GM19395 (cell line): ENCODE measurements around the gene SELENOO.

Experiments
- ATAC-seq: cut with Tn5 transposase; IDR thresholded peaks from one replicate; pipeline ENCODE4 v1.9.1; 2021; ENCODE audit warnings: mild to moderate bottlenecking, moderate library complexity; ENCODE audit not compliant: unreplicated experiment

SELENOO gene

DNA sequence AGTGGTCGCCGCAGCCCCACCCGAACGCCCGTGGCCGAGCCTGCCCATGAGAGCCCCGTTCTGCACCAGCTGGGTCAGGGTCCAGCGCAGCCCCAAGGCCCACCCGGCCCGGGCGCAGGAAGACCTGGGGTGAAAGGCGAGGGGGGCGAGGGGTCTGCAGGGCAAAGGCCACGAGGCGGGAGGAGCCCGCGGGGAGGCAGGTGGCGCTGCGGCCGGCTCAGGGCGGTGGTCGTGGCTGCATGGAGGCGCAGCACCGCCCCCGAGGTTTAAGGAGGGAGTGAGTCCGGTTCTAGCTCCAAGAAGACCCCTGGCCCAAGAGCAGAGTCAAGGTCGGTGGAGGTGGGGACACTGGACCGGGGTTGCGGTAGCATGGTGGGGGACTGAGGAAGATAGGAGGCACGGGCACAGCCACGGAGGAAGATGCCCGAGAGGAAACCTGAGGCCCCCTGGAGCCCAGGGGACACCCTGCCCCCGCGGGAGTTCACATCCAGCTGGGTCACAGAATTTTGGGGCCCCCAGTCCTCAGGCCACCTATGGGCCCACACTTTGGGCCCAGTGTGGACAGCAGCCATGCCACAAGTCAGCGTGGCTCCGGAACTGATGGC is 50.8 kb downstream of the SELENOO start:
- no peak for ATAC-seq

- no peak for ATAC-seq
Measured at GRCh38 chr22:50252082-50253045, 51.6 kb downstream of the SELENOO start.

GRCh38 chr22:50253046-50253915 is 52.5 kb downstream of the SELENOO start:
- no peak for ATAC-seq

GRCh38 chr22:50253941-50254340 is 53.1 kb downstream of the SELENOO start:
- no peak for ATAC-seq

DNA sequence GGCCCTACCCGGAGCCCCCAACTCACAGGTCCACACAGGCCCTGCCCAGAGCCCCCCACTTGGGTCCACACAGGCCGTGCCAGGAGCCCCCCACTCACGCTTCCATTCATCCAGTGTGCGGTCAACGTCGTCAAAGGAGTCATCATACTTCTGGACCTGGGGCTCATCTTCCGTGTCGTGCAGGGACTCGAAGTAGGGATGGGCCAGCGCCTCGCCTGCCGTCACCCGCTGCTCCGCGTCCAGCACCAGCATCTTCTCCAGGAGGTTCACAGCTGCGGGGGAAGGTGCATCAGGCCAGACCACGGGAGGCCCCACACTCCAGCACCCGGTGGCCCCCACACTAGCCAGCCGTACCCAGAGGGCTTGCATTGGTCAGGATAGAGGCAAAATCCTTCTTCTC is 54.3 kb downstream of the SELENOO start:
- ATAC-seq = no peak

GRCh38 chr22:50255607-50256006 is 54.8 kb downstream of the SELENOO start:
- ATAC-seq = no peak

DNA sequence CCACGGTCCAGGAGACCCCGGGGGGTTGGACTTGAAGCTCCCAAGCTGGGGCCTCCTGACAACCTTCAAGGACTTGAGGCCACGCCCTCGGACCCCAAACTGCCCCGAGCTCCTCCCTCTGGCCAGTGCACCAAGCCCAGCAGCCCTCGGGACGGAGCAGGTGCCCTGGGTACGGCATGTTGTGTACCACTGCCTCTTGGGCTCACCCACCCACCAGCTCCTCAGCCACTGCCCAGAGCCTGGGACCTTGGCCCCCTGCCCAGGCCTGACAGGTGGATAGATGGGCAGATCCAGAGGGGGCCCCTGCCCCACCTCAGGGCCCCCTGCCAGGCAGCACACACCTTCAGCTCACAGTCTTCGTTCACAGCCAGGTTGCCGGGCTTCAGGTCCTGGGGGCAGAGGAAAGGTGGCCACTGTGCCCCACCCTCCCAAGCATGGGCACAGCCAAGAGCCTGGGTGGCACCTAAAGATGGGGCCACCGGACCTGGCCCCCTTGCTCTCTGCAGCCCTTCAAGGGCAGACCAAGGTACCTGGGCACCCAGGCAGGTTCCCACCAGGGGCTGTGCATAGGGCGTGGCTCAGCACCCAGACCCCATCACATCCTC is 55.5 kb downstream of the SELENOO start:
- no peak for ATAC-seq

GRCh38 chr22:50257041-50257440 is 56.2 kb downstream of the SELENOO start:
- no peak for ATAC-seq

GRCh38 chr22:50257451-50258360 is 56.9 kb downstream of the SELENOO start:
- no peak for ATAC-seq

GRCh38 chr22:50258361-50259292 is 57.8 kb downstream of the SELENOO start:
- no peak for ATAC-seq

GRCh38 chr22:50259302-50259701 is 58.5 kb downstream of the SELENOO start:
- ATAC-seq = no peak

- ATAC-seq = no peak
Measured at GRCh38 chr22:50260434-50260800, 59.6 kb downstream of the SELENOO start.

DNA sequence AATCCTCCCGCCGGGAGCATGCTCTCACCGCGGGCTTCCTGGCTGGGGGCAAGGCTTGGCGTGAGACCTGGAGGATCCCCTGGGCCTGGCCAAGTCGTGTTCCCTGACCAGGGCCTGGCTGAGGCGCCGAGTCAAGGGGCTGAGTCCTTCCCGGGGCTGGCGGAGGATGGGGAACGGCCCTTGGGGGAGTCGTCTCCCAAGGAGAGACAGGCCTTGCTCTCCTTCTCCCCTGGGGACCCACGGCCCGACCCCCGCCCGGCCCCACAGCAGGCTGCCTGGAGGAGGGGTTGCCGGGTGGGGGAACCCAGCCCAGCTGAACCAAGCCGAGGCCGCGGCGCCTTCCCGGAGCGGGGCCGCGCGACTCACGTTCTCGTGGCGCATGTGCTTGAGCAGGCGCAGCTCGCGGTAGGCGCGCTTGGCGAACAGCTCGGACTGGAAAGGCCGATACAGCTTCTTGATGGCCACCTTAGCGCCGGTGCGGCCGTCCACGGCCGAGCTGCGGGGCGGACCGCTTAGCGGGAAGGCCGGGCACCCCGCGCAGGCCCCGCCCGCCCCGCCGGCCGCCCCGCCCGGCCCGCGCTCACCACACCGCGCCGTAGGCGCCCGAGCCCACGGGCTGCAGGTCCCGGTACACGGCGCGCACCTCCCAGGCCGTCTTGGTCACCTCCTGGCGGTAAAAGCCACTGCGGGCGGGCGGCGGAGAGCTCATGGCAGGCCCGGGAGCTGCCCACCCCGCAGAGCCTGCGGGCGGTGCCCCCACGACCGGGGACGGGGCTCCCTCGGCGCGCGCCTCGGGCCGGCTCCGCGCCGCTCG is 60.2 kb downstream of the SELENOO start:
- ATAC-seq = no peak

DNA sequence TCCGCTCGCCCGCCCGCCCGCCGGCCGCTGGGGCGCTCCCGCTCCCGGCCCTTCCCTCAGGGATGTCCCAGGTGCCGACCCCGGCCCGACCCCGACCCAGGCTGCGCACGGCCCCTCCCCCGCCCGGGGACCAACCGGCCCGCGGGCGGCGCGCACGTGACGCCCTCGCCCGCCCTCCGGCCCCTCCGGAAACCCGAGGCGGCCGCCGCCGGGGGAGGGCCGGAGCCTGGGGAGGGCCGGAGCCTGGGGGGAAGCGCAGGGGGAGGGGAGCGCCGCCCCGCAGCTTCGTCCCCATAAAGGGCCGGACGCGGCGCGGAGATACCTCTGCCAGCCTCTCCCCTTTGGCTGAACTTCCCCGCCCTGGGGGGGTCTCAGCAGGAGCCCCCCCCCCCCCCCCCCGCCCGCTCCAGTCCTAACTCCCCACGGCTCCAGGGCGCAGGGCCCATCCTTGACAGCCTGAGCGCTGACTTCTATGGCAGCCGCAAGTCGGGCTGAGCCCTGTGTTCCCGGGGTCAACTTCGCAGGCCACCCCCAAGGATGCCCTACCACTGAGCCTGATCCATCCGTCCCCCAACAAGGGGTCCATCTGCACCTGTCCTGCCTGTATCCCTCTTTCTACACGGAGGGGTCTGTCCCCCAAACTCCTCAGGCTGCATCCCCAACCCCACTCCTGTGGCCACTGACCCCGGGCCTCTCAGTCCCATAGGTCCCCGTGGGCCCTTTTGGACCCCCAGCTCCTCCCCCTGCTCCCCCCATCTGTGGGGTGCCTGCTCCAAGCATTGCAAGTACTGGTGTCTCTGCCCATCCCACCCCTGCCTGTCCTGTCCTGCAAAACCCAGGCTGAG is 61.0 kb downstream of the SELENOO start, which contains the start of gene MAPK12:
MAPK12 (minus strand) TSS at position 69 of the 845 bp plus-strand sequence. CDS start 174 bp downstream, outside the sequence.
- ATAC-seq = no peak

DNA sequence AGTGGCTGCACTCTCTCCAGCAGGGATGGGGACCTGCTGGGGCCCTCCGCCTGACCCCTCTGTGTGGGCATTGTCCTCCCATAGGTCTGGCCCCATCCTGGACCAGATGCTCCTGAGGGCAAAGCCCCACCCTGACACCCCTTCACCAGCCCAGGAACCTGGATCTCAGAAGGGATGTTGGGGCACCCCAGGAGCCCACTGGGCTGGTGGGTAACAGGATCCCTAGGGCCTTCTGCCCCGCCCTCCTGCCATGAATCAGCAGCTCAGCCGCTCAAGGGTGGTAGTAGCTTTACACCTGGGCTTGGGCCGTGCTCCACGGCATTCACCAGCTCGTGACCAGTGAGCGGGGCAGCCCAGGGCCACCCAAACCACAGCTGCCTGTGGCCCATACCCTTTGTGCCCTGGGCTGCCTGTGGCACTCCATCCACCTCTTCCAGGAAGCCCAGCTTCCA is 61.7 kb downstream of the SELENOO start:
- ATAC-seq = no peak

DNA sequence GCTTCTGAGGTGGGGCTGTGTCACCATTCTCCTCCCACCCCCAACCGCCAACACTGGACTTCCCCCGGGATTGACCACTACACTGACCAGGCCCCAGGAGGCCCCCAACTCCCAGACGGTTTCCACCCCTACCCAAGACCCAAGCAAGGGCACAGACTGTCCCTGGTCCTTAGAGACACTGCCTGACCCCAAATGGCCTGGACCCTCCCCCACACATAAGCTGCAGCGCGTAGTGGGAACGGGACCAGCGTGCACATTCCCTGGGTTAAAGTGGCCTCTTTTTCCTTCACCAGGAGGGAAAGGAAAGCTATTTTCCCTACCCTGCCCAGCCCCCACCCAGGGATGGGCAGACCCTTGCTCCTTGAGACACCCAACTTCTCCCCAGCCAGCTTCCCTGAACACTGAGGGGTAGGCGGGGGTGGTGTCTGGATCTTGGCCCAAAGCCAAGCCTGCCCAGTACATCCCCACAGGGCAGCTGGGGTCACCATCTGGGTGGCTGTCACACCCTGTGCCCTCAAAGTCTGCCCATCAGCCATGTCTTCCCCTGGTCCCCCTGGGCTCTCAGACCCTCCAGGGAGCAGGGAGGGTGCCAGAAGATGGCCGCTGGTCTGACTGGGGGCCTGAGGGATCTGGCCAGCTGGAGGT is 62.3 kb downstream of the SELENOO start:
- ATAC-seq = no peak
